Upper lobe of right lung (tissue), 1 donor: ENCODE measurements around the gene UBE2G1. TPM values are rescaled to one million over a fixed set of nuclear protein-coding genes. Genes with fewer than 3 reads are reported as not detected.

Experiments used
- ATAC-seq: fragments of 200-7000 bp; cut with Tn5 transposase; one replicate; pipeline ENCODE4 v1.9.1; 2020; ENCODE audit warnings: mild to moderate bottlenecking, moderate library complexity
- DNase-seq: peaks from one replicate; pipeline ENCODE4 v3.0.0-alpha.2; 2020
- H3K27ac ChIP-seq: fragments of 200-600 bp; one replicate; pipeline ENCODE4 v1.8.0; 2022
- H3K27me3 ChIP-seq: fragments of 200-600 bp; one replicate; pipeline ENCODE4 v1.8.0; 2022; ENCODE audit warnings: mild to moderate bottlenecking
- H3K36me3 ChIP-seq: fragments of 200-600 bp; one replicate; pipeline ENCODE4 v1.8.0; 2022
- H3K4me1 ChIP-seq: fragments of 200-600 bp; one replicate; pipeline ENCODE4 v1.8.0; 2022
- H3K4me3 ChIP-seq: fragments of 200-600 bp; one replicate; pipeline ENCODE4 v1.8.0; 2022; ENCODE audit warnings: mild to moderate bottlenecking
- H3K9me3 ChIP-seq: fragments of 200-600 bp; one replicate; pipeline ENCODE4 v1.8.0; 2022
- CTCF ChIP-seq: fragments of 200-600 bp; IDR thresholded peaks from one replicate; pipeline ENCODE4 v1.8.0; 2022; ENCODE audit warnings: antibody characterized with exemption
- intact Hi-C: fragments of 100-400 bp; cut with DNase I; formaldehyde crosslinking; loops from one replicate; pipeline ENCODE4 v1.11.0; 2022
- total RNA-seq: library from RNA; stranded (reverse); fragmentation: NEBNext Ultra II Directional; extraction: Animal tissue kit (Norgen Biotek cat#: 25700); gene quantifications from one replicate; pipeline ENCODE4 v1.2.1, GENCODE V29; 2021
- donor health status: DM: no; HTN: yes; CAD: no; lungs with severe emphysema.

The UBE2G1 gene
- total RNA-seq, 1 donor from 2014 or later = 38.4 TPM

DNA sequence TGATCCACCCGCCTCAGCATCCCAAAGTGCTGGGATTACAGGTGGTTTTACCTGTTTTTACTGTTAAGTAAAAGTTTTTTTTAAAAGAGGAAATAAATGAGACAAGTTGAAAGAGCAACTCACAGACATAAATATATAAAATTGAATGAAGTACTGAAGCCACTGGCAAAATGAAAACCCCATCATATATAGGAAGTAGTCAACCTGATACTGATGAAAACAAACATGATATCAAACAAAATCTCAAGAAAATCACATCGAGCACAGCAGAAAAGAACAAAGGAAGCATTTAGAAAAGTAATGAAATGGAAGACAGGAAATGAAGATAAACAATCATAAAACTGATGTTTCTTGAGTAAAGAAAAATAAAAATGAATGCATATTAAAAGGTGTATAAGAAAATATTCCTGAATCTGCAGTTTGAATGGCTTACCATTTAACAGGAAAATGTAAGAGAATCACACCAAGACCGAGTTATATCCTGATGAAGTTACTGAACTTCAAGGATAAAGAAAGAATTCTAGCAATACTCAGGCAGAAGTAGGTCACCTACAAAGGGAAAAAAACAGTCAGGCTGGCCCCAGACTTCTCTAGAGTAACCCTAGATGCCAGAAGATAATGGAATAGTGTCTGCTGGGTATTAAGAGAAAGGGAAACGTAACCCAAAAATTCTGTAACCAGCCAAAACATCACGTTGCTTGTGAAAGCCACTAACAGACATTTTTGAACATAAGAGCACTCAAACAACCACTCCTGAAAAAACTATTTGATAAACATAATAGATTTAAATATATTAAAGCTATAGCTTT lies 31.5 kb downstream of the UBE2G1 start:
- ATAC-seq (no peak), DNase-seq (no peak)
- intact Hi-C loops = no loop called here
- Histone ChIP-seq H3K4me3 (no peak overlapping the region), H3K36me3 (no peaks in the 10 kb centered on the region), H3K4me1 (peaks cover 12% of the 10 kb centered on the region), H3K27ac (no peak overlapping the region), H3K27me3 (no peaks in the 10 kb centered on the region), H3K9me3 (no peaks in the 10 kb centered on the region)
- no peak for TF ChIP-seq CTCF

- no peaks in the 10 kb centered on the region for H3K27me3 ChIP-seq
- no peak for TF ChIP-seq CTCF
- no peak overlapping the region for H3K4me3 ChIP-seq
- peaks cover 12% of the 10 kb centered on the region for H3K4me1 ChIP-seq
- DNase-seq (no peak), ATAC-seq (no peak)
- H3K36me3 ChIP-seq = no peaks in the 10 kb centered on the region
- H3K9me3 ChIP-seq = no peaks in the 10 kb centered on the region
- H3K27ac ChIP-seq = no peak overlapping the region
- intact Hi-C loops = no loop called here
Observed at GRCh38 chr17:4334332-4334731, 32.1 kb downstream of the UBE2G1 start.

- intact Hi-C loops = no loop called here
- H3K4me1 ChIP-seq = peaks cover 12% of the 10 kb centered on the region
- H3K27ac ChIP-seq = no peak overlapping the region
- no peak overlapping the region for H3K4me3 ChIP-seq
- H3K9me3 ChIP-seq = no peaks in the 10 kb centered on the region
- TF ChIP-seq CTCF = no peak
- H3K27me3 ChIP-seq = no peaks in the 10 kb centered on the region
- no peaks in the 10 kb centered on the region for H3K36me3 ChIP-seq
- ATAC-seq (no peak), DNase-seq (no peak)
Observed at GRCh38 chr17:4333041-4333440, 33.4 kb downstream of the UBE2G1 start.

- Histone ChIP-seq H3K36me3 (no peaks in the 10 kb centered on the region), H3K4me1 (peaks cover 12% of the 10 kb centered on the region), H3K4me3 (no peak overlapping the region), H3K9me3 (no peaks in the 10 kb centered on the region), H3K27me3 (no peaks in the 10 kb centered on the region), H3K27ac (no peak overlapping the region)
- intact Hi-C loops = no loop called here
- ATAC-seq = no peak
- TF ChIP-seq CTCF = no peak
- DNase-seq = no peak
Observed at GRCh38 chr17:4332296-4332970, 34.0 kb downstream of the UBE2G1 start.

DNA sequence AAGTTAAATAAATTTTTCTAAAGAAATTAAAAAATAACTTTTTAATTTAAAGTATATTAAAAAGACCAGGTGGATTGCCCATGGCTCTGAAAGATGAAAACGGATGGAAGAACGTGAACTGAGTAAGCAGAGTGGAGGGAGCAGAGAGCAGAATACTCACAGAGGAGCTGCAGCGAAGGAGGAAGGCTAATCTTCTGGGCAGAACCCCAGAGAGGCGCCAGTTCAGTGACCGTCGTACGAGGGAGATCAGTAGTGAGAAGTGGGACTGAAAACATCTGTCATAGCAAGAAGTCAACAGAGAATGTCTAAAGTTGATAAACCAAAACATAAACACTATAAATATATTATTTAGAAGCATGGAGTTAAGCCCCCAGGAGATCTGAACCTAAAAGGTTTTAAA lies 34.9 kb downstream of the UBE2G1 start:
- Histone ChIP-seq H3K9me3 (no peaks in the 10 kb centered on the region), H3K27me3 (no peaks in the 10 kb centered on the region), H3K27ac (no peak overlapping the region), H3K4me1 (peaks cover 12% of the 10 kb centered on the region), H3K4me3 (no peak overlapping the region), H3K36me3 (no peaks in the 10 kb centered on the region)
- no peak for DNase-seq
- intact Hi-C loops = no loop called here
- no peak for ATAC-seq
- TF ChIP-seq CTCF = no peak
